Right lobe of liver (tissue), 4 donors: ENCODE results near the gene HOXA11.
A peak's percentile ranks its signal among the peaks of the same experiment; 100 is the strongest.

Experiments
- POLR2A ChIP-seq: fragments of 450-650 bp; IDR thresholded peaks from one replicate; pipeline ENCODE4 v1.6.1; 2017; ENCODE audit warnings: antibody characterized with exemption, mild to moderate bottlenecking
- TF ChIP-seq, protein P1 (sequence below), 4 donors: fragments of 200-600 bp in 3 of 4; fragments of 450-650 bp in 1 of 4; IDR thresholded peaks; one replicate each; pipeline versions ENCODE4 v1.5.1 to v1.8.0; 2016 to 2022; ENCODE audit warnings: antibody characterized with exemption in 4 of 4, mild to moderate bottlenecking in 2 of 4
- donor health status: DM: no; HTN: no; CAD: no.
- donor health status: DM: no; HTN: no; CAD: no.
- donor health status: DM: no; HTN: yes; CAD: no.

DNA sequence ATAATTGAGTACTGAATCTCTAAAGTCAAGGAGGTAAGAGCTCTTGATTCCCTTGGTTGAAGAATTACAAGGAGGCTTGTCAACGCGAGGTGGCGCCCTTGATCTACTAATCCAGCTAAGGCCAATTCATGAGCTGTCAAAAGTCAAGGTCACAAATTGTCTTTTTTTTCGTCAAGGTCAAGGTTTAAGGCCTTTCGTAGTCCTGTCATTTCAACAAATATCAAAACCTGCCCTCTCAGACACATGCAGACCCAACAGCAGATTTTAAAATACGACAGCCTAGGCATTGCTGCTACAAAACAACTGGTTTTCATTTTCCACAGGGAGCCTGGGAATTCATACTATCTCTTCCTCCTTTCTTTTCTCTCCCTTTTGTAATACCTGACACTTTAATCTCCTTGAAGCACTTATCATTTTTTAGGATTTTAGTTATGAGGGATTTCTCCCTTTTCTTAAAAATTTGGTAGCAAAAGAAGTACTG is 11.3 kb upstream of the HOXA11 start:
- TF ChIP-seq, protein P1, sequence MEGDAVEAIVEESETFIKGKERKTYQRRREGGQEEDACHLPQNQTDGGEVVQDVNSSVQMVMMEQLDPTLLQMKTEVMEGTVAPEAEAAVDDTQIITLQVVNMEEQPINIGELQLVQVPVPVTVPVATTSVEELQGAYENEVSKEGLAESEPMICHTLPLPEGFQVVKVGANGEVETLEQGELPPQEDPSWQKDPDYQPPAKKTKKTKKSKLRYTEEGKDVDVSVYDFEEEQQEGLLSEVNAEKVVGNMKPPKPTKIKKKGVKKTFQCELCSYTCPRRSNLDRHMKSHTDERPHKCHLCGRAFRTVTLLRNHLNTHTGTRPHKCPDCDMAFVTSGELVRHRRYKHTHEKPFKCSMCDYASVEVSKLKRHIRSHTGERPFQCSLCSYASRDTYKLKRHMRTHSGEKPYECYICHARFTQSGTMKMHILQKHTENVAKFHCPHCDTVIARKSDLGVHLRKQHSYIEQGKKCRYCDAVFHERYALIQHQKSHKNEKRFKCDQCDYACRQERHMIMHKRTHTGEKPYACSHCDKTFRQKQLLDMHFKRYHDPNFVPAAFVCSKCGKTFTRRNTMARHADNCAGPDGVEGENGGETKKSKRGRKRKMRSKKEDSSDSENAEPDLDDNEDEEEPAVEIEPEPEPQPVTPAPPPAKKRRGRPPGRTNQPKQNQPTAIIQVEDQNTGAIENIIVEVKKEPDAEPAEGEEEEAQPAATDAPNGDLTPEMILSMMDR (IDR thresholded peaks at IDR 0.05): peak; percentile 76 to 83 (median 81)
- TF ChIP-seq POLR2A: no peak
